GM21367 (cell line): Measurements from ENCODE around the gene NEK1.
A peak's percentile ranks its signal among the peaks of the same experiment; 100 is the strongest.
"Not testable (repeated sequence)": the region's sequence is repeated elsewhere in the genome, so short reads cannot be mapped to it uniquely, and the experiment has no call there.

Experiments
- ATAC-seq: cut with Tn5 transposase; IDR thresholded peaks from one replicate; pipeline ENCODE4 v1.9.1; 2021; ENCODE audit not compliant: unreplicated experiment

Gene NEK1

DNA sequence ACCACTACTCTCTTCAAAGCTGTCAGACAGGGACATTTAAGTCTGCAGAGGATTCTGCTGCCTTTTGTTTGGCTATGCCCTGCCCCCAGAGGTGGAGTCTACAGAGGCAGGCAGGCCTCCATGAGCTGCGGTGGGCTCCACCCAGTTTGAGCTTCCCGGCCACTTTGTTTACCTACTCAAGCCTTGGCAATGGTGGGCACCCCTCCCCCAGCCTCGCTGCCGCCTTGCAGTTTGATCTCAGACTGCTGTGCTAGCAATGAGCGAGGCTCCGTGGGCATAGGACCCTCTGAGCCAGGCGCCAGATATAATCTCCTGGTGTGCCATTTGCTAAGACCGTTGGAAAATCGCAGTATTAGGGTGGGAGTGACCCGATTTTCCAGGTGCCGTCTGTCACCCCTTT lies 112.5 kb downstream of the NEK1 start:
- not testable (repeated sequence) for ATAC-seq

DNA sequence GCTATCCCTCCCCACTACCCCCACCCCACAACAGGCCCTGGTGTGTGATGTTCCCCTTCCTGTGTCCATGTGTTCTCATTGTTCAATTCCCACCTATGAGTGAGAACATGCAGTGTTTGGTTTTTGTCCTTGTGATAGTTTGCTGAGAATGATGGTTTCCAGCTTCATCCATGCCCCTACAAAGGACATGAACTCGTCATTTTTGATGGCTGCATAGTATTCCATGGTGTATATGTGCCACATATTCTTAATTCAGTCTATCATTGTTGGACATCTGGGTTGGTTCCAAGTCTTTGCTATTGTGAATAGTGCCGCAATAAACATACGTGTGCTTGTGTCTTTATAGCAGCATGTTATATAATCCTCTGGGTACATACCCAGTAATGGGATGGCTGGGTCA lies 118.1 kb downstream of the NEK1 start:
- not testable (repeated sequence) for ATAC-seq

GRCh38 chr4:169493164-169493524 lies 119.2 kb downstream of the NEK1 start:
- no peak for ATAC-seq

DNA sequence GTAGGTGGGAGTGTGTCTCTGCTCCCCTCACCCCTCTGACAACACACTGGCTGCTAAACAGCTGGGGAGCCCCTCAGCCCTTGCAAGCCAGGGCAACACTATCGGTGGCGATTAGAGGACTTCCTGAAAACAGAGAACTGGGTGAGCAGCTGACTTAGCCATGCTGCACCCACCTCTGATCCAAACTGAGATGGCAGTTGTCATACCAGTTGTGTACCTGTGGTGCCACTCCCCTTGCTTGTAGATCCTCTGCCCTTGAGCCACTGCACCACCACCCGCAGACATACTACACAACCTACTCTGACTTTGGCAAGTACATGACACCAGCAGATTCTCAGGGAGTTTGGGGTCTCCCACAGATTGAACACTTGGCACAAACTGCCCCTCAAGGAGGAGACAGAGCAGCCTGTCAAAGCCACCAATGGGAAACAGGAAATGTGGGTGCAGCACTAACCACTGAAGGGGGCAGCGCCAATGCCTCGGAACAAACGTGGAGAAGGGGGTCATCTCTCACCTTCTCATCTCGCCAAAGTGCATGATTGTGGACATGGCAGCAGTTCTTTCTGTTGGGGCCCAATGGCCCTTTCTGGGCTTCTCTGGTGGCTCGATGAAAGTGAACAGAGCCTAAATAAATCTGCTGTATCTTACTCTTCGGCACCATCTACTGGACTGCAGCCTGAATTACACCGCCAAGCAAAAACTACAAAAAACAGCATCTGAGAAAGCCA lies 119.8 kb downstream of the NEK1 start:
- no peak for ATAC-seq

DNA sequence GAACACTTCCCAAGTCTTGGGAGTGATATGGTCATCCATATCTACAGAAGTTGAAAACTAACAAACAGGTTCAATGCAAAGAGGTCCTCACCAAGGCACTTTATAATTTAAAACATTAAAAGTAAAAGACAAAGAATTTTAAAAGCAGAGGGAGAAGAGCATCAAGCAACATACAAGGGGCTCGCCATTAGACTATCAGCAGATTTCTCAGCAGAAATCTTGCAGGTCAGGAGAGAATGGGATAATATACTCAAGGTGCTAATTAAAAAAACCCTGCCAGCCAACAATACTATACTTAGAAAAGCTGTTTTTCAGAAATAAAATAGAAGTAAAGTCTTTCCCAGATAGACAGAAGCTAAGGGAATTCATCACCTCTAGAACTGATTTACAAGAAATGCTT lies 121.2 kb downstream of the NEK1 start:
- ATAC-seq: no peak

DNA sequence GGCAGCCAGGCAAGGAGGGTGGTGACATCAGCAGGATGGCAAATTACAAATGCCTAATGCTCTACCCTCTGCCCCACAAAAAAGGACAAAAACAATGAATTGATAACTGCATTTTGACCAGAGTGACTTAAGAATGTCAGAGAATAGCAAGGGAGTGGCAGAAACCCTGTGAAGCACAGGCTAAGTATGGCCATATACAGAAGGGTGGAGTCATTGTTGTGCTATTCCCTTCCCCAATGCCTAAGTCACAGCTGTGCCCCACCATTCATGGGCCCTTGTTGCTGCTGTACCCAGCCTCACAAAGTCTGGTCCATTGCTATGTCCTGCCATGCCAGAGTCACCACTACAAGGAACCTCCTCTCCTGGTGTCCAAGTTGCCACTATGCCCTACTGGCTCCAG lies 123.1 kb downstream of the NEK1 start:
- ATAC-seq: no peak

GRCh38 chr4:169485791-169486742 lies 126.3 kb downstream of the NEK1 start:
- no peak for ATAC-seq

DNA sequence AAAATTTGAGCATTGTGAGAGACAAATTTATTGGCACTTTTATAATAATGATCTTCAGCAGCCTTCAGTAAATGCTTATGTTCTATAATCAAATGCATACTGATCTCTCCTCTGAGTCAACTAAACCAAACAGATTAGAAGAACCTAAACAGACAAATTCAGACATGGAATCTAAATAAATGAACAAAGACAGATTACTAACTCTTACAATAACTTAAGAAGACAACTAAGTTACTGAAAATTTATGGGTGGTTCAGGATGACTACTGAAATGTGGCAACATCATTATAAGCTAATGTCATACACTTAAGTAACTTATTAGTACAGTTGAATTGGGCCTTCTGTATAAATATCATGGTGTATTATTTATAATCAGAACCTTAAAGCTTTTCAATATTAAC lies 127.3 kb downstream of the NEK1 start:
- ATAC-seq: no peak

DNA sequence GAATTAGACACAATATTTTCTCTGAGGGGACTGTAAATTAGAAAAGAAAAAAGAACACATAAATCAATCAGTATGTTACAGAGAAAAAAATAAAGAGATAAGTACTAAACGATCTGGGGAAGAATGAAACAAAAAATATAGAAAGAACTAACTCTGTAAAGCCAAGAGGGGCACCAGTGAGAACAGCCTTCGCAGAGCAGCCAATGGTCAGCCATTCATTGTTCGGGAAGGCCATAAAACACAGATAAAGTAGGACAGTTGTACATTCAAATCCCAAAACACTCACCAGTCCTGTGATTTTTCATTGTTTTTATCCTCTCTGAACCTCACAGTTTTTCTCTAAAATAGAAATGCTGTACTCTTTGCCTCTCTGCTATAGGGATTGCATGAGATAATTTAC lies 127.9 kb downstream of the NEK1 start:
- no peak for ATAC-seq

DNA sequence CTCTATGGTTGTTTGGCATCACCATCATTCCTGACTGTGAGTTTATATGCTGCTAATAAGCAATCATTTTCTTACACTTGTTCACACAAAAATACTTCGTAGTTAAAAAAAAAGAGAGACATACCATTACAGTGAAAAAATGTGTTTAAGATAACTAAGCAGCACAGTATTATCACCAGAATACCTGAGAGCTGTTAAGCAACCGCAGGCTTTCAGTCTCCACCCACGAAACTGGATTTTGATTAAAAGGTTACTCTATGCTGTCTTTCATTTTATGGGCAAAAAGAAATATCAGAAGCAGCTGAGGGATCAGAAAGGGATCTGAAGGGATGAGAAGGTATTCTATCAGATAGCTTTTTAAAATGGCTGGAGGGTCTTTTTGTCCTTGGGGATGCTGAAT lies 148.3 kb downstream of the NEK1 start:
- ATAC-seq: no peak

DNA sequence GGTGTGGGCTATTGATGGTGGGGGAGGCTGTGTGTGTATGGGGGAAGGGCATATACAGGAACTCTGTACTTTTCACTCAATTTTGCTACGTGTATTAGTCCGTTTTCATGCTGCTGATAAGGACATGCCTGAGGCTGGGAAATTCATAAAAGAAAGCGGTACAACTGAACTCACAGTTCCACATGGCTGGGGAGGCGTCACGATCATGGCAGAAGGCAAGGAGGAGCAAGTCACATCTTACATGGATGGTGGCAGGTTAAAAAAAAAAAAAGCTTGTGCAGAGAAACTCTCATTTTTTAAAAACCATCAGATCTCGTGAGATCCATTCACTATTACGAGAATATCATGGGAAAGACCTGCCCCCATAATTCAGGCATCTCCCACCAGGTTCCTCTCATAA lies 152.3 kb downstream of the NEK1 start:
- ATAC-seq: no peak

DNA sequence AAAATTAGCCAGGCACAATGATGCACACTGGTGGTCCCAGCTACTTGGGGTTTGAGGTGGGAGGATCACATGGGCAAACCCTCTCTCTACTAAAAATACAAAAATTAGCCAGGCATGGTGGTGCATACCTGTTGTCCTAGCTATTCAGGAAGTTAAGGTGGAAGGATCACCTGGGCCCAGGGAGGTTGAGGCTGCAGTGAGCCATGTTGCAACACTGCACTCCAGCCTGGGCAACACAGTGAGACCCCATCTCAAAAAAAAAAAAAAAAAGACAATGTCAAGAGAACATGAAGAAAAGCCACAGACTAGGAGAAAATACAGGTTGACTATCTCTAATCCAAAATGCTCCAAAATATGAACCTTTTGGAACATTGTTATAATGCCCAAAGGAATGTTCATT lies 153.8 kb downstream of the NEK1 start:
- ATAC-seq: no peak

DNA sequence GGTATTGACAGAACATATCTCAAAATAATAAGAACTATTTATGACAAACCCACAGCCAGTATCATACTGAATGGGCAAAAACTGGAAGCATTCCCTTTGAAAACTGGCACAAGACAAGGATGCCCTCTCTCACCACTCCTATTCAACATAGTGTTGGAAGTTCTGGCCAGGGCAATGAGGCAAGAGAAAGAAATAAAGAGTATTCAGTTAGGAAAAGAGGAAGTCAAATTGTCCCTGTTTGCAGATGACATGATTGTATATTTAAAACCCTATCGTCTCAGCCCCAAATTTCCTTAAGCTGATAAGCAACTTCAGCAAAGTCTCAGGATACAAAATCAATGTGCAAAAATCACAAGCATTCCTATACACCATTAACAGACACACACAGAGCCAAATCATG lies 159.7 kb downstream of the NEK1 start:
- ATAC-seq: not testable (repeated sequence)

DNA sequence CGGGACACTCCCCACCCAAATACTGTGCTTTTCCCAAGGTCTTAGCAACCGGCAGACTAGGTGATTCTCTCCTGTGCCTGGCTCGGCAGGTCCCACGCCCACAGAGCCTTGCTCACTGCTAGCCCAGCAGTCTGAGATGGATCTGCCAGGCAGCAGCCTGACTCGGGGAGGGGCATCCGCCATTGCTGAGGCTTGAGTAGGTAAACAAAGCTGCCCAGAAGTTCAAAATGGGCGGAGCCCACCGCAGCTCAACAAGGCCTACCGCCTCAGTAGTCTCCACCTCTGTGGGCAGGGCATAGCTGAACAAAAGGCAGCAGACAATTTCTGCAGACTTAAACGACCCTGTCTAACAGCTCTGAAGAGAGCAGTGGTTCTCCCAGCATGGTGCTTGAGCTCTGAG lies 163.4 kb downstream of the NEK1 start:
- ATAC-seq: not testable (repeated sequence)

GRCh38 chr4:169446824-169447223 lies 165.6 kb downstream of the NEK1 start:
- no peak for ATAC-seq

GRCh38 chr4:169443748-169444147 lies 168.6 kb downstream of the NEK1 start:
- no peak for ATAC-seq

DNA sequence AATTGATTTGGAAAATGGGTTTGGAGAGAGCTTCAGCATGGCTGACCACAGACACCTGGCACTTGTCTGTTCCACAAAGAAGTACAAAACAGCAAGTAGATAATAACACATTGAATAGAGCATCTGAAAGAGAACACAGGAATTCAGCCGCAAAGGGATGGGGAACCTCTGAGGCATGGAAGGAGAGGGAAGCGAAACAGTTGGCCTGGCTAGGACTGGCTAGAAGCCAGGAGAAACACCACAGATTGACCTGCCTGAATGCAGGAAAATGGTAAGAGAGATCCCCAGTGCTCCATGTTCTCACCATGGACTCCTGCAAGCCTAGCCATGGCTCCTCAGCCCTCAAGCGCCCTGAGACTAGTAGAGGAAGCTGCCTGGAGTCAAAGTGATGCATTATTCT lies 171.9 kb downstream of the NEK1 start:
- no peak for ATAC-seq

DNA sequence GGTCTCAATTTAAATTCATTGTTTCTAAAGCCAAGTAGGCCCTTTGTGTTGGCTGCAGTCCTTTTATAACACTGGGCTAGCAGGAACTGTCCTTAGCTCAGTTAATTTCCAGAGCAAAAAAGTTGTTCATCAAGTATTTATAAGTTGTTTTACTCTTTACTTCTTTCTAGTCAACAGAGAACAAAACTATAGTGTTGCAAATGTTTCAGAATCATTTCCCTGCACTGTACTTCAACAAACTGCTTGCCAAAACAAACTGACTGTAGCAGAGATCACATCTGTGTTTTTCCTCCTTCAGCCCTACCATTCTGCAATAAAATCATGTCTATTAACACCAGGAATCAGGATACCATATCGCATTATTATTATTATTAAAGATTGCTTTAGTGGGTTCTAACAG lies 173.1 kb downstream of the NEK1 start:
- no peak for ATAC-seq

DNA sequence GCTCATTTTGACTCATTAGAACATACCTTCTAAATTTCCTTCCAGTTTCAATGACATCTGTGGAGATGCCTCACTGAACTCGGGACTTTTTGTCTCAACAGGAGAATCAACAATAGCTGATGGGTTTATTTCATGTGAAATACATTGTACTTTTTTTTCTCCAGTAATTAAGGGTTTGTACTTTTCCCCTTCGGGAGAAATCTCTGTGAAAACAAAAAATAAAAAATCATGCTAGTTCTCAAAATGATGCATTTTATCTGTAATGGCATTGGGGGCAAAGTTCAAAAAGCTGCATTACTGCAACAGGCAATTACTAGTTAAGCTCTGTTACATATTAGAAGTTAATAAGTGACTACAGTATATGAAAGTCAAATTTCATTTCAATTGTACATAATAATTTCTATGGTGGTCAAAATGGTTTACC lies 174.3 kb downstream of the NEK1 start:
- peak; percentile 27 for ATAC-seq

DNA sequence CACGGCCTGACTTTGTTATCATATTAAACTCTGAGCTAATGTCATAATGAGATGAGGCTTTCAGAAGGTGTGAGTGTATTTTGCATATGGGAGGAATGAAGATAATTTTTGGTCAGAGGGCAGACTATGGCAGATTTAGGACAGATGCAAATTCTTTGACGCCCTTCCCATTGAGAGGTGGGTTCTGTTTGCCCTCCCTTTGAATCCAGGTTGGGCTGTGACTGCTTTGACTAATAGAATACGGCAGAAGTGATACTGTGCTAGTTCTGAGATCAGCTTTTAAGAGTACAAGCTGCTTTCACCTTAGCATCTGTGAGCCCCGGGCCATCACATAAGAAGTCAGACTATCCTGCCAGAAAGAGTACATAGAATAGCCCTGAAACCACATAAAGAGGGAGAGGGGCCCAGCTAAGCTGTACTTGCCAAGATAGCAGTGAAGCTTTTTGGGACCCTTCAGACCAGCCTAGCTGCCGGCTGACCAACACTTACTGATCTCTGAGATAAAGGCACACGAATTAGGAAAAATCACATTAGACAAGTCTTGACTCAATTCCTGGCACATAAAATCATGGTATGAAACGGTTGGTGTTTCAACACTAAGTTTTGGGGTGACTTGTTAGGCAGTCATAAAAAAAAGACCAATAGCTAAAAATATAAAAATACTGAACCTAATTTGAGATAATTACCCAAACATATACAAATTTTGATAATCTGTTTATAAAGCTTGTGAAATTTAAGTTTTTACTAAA lies 174.9 kb downstream of the NEK1 start:
- ATAC-seq: peak; percentile 91

DNA sequence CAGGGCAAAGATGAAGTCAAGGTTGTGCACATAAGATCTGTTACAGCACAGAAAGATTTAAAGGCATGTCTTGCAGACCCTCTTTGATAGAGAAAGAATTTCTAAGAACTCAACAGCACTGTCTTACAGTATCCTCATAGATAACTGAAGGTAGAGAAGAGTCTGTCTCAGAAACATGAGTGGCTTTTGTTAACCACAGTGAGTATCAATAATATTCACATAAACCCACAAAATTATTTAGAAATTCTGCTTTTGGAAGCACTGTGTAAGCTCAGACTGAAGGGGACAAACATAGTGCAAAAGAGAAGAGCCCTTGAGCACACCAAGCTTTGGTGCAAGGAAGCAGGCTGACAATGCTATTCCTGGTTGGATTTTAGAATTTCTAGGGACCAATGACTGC lies 175.6 kb downstream of the NEK1 start:
- no peak for ATAC-seq

- no peak for ATAC-seq
Observed at GRCh38 chr4:169428376-169428775, 184.0 kb downstream of the NEK1 start.
